IMR-90 (cell line): ENCODE measurements around the gene GPRIN2. TPM values are rescaled to one million over a fixed set of nuclear protein-coding genes. Genes with fewer than 3 reads are reported as not detected.
A peak's percentile ranks its signal among the peaks of the same experiment; 100 is the strongest.

Experiments
- ATAC-seq: fragments of 200-7000 bp; cut with Tn5 transposase; 2 replicates; pipeline ENCODE4 v1.9.1; 2020; ENCODE audit warnings: low read depth, mild to moderate bottlenecking, moderate library complexity
- BruUV-seq: library from RNA; stranded (reverse); fragments of 400-500 nt; replicated peaks from 2 replicates; lab custom pipeline; 2021; lab: Mats Ljungman, UMichigan
- CTCF ChIA-PET: fragments of 300-600 bp; formaldehyde crosslinking; extraction: SDS; loops from one replicate; lab custom pipeline; 2021; ENCODE audit warnings: antibody characterized with exemption; lab: Yijun Ruan, JAX
- POLR2A ChIA-PET: fragments of 300-600 bp; sonication (Branson Sonifier 250); formaldehyde crosslinking; loops from one replicate; lab custom pipeline; 2022; ENCODE audit warnings: antibody characterized with exemption; ENCODE audit not compliant: unreplicated experiment; lab: Charles Lee
- DNase-seq: peaks from one replicate; pipeline ENCODE4 v3.0.0; 2013
- H2AFZ ChIP-seq: replicated peaks from 2 replicates; pipeline ENCODE3; 2013; ENCODE audit warnings: low read length, mild to moderate bottlenecking; ENCODE audit not compliant: poor library complexity
- H2AK5ac ChIP-seq: 2 replicates; pipeline ENCODE4 v1.6.1; 2013; ENCODE audit warnings: low read depth, low read length, inconsistent platforms
- H2AK9ac ChIP-seq: replicated peaks from 2 replicates; pipeline ENCODE3; 2013; ENCODE audit warnings: mild to moderate bottlenecking, low read depth, low read length, moderate library complexity; ENCODE audit not compliant: poor library complexity
- H2BK120ac ChIP-seq: 2 replicates; pipeline ENCODE4 v1.6.1; 2013; ENCODE audit warnings: low read depth, low read length, inconsistent platforms
- H2BK15ac ChIP-seq: 3 replicates; pipeline ENCODE4 v1.6.1; 2013; ENCODE audit warnings: low read depth, low read length, inconsistent platforms
- H2BK20ac ChIP-seq: 2 replicates; pipeline ENCODE4 v1.6.1; 2013; ENCODE audit warnings: low read depth, mild to moderate bottlenecking, inconsistent platforms, low read length, moderate library complexity
- H2BK5ac ChIP-seq: 2 replicates; pipeline ENCODE4 v1.6.1; 2013; ENCODE audit warnings: mild to moderate bottlenecking, low read depth, low read length, inconsistent platforms; ENCODE audit not compliant: poor library complexity, severe bottlenecking
- H3K14ac ChIP-seq: replicated peaks from 2 replicates; pipeline ENCODE4 v1.6.1; 2013; ENCODE audit warnings: low read depth, low read length, inconsistent platforms
- H3K18ac ChIP-seq: 2 replicates; pipeline ENCODE4 v1.6.1; 2013; ENCODE audit warnings: low read depth, low read length, control low read depth
- H3K23ac ChIP-seq: 2 replicates; pipeline ENCODE4 v1.6.1; 2013; ENCODE audit warnings: low read depth, low read length, inconsistent platforms
- H3K27ac ChIP-seq: 2 replicates; pipeline ENCODE4 v1.5.1; 2013; ENCODE audit warnings: mild to moderate bottlenecking, control low read depth, low read length; ENCODE audit not compliant: insufficient read depth
- H3K27me3 ChIP-seq: 2 replicates; pipeline ENCODE4 v1.6.1; 2013; ENCODE audit warnings: low read length; ENCODE audit not compliant: control insufficient read depth, insufficient read depth
- H3K36me3 ChIP-seq: 2 replicates; pipeline ENCODE4 v1.6.1; 2013; ENCODE audit warnings: low read length, mixed read lengths; ENCODE audit not compliant: control insufficient read depth, insufficient read depth
- H3K4ac ChIP-seq: 2 replicates; pipeline ENCODE4 v1.6.1; 2013; ENCODE audit warnings: low read depth, low read length, inconsistent platforms
- H3K4me1 ChIP-seq: 2 replicates; pipeline ENCODE4 v1.6.1; 2013; ENCODE audit warnings: low read length, mixed read lengths; ENCODE audit not compliant: control insufficient read depth, insufficient read depth
- H3K4me2 ChIP-seq: 2 replicates; pipeline ENCODE4 v1.6.1; 2013; ENCODE audit warnings: low read depth, mild to moderate bottlenecking, control low read depth, low read length, moderate library complexity
- H3K4me3 ChIP-seq: 2 replicates; pipeline ENCODE4 v1.5.1; 2013; ENCODE audit warnings: low read depth, mild to moderate bottlenecking, control low read depth, low read length, moderate library complexity; ENCODE audit not compliant: insufficient read depth
- H3K56ac ChIP-seq: 2 replicates; pipeline ENCODE4 v1.6.1; 2013; ENCODE audit warnings: low read length, inconsistent platforms; ENCODE audit not compliant: insufficient read depth; ENCODE audit errors: extremely low read depth
- H3K79me1 ChIP-seq, 2 experiments: 2 replicates each; pipeline ENCODE4 v1.6.1; 2013; ENCODE audit warnings: low read length in 2 of 2, inconsistent platforms in 1 of 2, low read depth in 1 of 2
- H3K9ac ChIP-seq: 2 replicates; pipeline ENCODE4 v1.6.1; 2013; ENCODE audit warnings: low read depth, low read length, control low read depth
- H3K9me1 ChIP-seq: 2 replicates; pipeline ENCODE4 v1.6.1; 2013; ENCODE audit warnings: low read length, inconsistent platforms; ENCODE audit not compliant: insufficient read depth
- H3K9me3 ChIP-seq: 2 replicates; pipeline ENCODE4 v1.6.1; 2013; ENCODE audit warnings: low read length; ENCODE audit not compliant: control insufficient read depth, insufficient read depth
- H4K20me1 ChIP-seq: 2 replicates; pipeline ENCODE4 v1.6.1; 2013; ENCODE audit warnings: low read length, inconsistent platforms; ENCODE audit not compliant: insufficient read depth
- H4K5ac ChIP-seq: 2 replicates; pipeline ENCODE4 v1.6.1; 2013; ENCODE audit warnings: mild to moderate bottlenecking, low read depth, low read length, control low read depth
- H4K8ac ChIP-seq, 2 experiments: 2 replicates each; pipeline ENCODE4 v1.6.1; 2013; ENCODE audit warnings: low read depth in 2 of 2, low read length in 2 of 2, control low read depth in 1 of 2, inconsistent platforms in 1 of 2
- H4K91ac ChIP-seq: 2 replicates; pipeline ENCODE4 v1.6.1; 2013; ENCODE audit warnings: low read depth, low read length, inconsistent platforms; ENCODE audit not compliant: insufficient read depth
- CHD1 ChIP-seq: IDR thresholded peaks from 2 replicates; pipeline ENCODE4 v1.6.1; 2012; ENCODE audit warnings: low read depth, low read length, improper control_type of control experiment
- FOS ChIP-seq: fragments of 150-350 bp; IDR thresholded peaks from 2 replicates; pipeline ENCODE4 v1.6.1; 2016; ENCODE audit warnings: low read depth, low read length
- MXI1 ChIP-seq: IDR thresholded peaks from 2 replicates; pipeline ENCODE4 v1.6.1; 2012; ENCODE audit warnings: low read depth, mild to moderate bottlenecking, low read length, moderate library complexity, borderline replicate concordance
- RAD21 ChIP-seq: IDR thresholded peaks from 2 replicates; pipeline ENCODE4 v1.6.1; 2012; ENCODE audit warnings: low read length, improper control_type of control experiment
- RFX5 ChIP-seq: IDR thresholded peaks from 2 replicates; pipeline ENCODE4 v1.8.0; 2012; ENCODE audit warnings: low read depth, mild to moderate bottlenecking, low read length, moderate library complexity
- dilution Hi-C: fragments of 300-500 bp; cut with HindIII; formaldehyde crosslinking; loops from one replicate; pipeline ENCODE4 v1.14.3; 2018; ENCODE audit warnings: low sequenced_read_pairs; ENCODE audit not compliant: unreplicated experiment
- in situ Hi-C: fragments of 300-500 bp; cut with MboI; formaldehyde crosslinking; loops from 3 replicates; pipeline ENCODE4 v1.14.3; 2019; ENCODE audit warnings: low sequenced_read_pairs, inconsistent platforms, mixed read lengths
- intact Hi-C: fragments of 100-400 bp; cut with micrococcal nuclease; formaldehyde crosslinking; loops from 2 replicates; pipeline ENCODE4 v1.10.0; 2022
- polyA plus RNA-seq, 3 experiments: library from polyadenylated mRNA; depleted of rRNA; stranded (reverse); fragments of >200 nt; gene quantifications; 2 replicates each; pipeline ENCODE4 v1.2.3, GENCODE V29; 2012; ENCODE audit warnings: low replicate concordance in 1 of 3
- total RNA-seq: library from RNA; depleted of rRNA; stranded (reverse); fragments of >200 nt; gene quantifications from 2 replicates; pipeline ENCODE4 v1.2.3, GENCODE V29; 2012

GPRIN2 gene
- total and polyA plus RNA-seq, 2 of the 4 experiments (the other 2 are of a cell fraction), result under 0.01 TPM; not detected in 1

DNA sequence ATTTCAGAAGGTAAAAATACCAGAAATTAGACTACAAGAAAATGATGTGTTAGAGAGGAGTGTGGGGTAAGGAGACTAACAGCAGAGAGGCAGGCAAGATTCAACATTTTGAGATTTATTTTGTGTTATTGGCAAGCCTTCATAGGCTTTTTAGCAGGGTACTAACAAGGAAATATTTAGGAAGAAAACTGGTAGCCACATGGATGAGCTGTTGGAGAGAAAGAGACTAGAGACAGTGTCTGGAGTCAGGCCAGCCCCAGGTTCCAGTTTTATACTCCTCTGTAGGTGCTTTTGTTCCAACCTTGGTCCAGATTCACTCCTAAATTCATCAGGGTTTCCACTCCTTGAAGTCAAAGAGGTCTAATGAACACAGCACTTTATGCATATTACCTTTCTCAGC, 41.1 kb downstream of the GPRIN2 start:
- ChIA-PET CTCF (no interaction called here), POLR2A (no interaction called here)
- Histone ChIP-seq H3K9me1 (peaks cover 17% of the 10 kb centered on the region), H3K27ac (no peak overlapping the region), H3K79me1 (no peaks in the 10 kb centered on the region), H3K4ac (peak overlapping the region; percentile 51; the same call in 1 of the 2 replicates), H2AFZ (no peak overlapping the region), H4K20me1 (no peaks in the 10 kb centered on the region), H3K23ac (no peak overlapping the region), H3K56ac (no peak overlapping the region), H3K27me3 (no peaks in the 10 kb centered on the region), H2AK5ac (no peak overlapping the region), H3K9me3 (no peaks in the 10 kb centered on the region), H3K14ac (no peak overlapping the region), H3K36me3 (no peaks in the 10 kb centered on the region), H3K9ac (no peak overlapping the region), H4K91ac (peak overlapping the region; percentile 58; the same call in 1 of the 2 replicates), H2BK20ac (peak overlapping the region; percentile 65), H3K18ac (no peak overlapping the region), H3K4me2 (no peak overlapping the region), H3K4me3 (no peak overlapping the region), H2AK9ac (no peak overlapping the region), H4K5ac (no peak overlapping the region), H2BK5ac (no peak overlapping the region), H2BK120ac (peak overlapping the region; percentile 58), H2BK15ac (no peak overlapping the region; the same call in 2 of the 3 replicates), H4K8ac (no peak overlapping the region; a peak in 1 of 4 replicates), H3K4me1 (peaks cover 8% of the 10 kb centered on the region)
- no TSS peak for BruUV-seq
- intact Hi-C loops, result no loop called here
- no peak for TF ChIP-seq RFX5
- TF ChIP-seq FOS, result no peak
- TF ChIP-seq CHD1, result no peak
- TF ChIP-seq MXI1, result no peak
- TF ChIP-seq RAD21, result no peak
- dilution Hi-C loops, result no loop called here
- DNase-seq (no peak), ATAC-seq (no peak)
- in situ Hi-C loops, result no loop called here
